ENCODE measurements around the gene ASPSCR1. TPM values are rescaled to one million over a fixed set of nuclear protein-coding genes. Genes with fewer than 3 reads are reported as not detected.

ASPSCR1 gene
- total RNA-seq, 2 experiments from 2014 or later = 34.4 to 35.1 TPM

DNA sequence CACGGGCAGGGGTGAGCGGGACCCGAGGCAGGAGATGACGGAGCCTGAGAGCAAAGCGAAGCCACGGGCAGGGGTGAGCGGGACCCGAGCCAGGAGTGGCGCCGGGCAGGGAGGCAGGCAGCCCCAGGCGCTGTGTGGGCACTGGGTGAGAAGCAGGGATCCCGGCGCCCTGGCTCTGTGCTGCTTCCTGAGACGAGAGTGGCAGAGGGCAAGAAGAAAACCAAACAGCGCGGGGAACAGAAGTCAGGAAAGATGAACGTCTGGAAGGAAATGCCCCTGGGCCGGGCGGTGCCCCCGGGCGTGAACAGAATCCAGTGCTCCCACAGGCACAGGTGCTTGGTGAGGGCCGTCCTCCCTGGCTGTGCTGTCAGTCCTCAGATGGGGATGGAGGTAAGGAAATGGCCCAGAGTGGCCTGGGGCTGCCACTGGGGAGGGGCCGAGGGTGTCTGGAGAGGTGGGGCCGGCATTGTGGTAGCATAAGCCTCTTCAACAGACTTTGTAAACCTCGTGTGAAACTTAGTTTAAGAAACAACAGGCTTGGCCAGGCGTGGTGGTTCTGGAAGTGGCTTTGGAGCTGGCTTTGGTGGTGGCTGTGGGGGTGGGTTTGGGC, 9.8 kb downstream of the ASPSCR1 start:
- Mint-ChIP-seq H3K36me3 (peaks cover 13% of the 10 kb centered on the region), H3K9me3 (no peaks in the 10 kb centered on the region), H3K4me1 (peaks cover 2% of the 10 kb centered on the region), H3K4me3 (no peak overlapping the region), H3K27ac (no peak overlapping the region), H3K27me3 (no peaks in the 10 kb centered on the region)
- ATAC-seq (ENCODE audit: low read depth) = no peak
- no peak for DNase-seq
- POLR2A ChIA-PET = no interaction called here

DNA sequence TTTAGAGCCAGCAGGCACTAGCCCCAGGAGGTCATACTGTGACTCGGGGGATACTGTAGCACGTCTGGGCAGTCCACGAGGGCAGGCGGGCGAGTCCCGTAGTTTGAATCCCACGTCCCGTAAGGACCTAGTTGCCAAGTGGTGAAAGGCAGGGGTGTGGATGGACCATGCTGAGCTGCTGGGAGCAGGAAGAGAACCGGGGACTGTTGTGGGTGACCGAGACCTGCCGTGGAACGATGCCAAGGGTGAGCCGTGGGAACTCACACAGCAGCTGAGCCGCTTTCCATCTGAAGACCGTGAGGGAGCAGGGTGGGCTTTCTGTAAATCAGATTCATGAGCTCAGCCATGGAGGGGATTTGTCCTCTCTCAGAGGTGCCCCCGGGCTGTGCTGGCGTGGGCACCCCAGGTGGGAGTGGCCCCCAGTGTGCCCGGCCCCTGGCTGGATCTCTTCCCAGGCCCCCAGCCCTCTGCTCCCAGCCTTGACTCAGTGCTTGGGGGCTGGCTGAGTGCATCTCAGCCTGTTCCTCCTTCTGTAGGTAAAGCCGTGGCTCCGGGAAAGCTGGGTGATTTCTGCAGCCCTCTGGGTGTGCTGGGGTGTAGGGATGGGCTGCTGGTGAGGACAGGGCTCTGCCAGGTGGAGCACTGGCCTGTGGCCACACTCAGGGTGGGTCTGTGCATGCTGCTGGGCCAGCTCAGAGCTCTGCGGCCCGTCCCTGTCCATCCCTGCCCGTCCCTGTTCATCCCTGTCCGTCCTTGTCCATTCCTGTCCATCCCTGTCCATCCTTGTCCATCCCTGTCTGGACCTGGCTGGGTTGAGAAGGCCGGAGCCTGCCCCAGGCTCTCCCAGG, 13.6 kb downstream of the ASPSCR1 start:
- no peak for ATAC-seq (ENCODE audit: low read depth)
- POLR2A ChIA-PET = no interaction called here
- H3K36me3 Mint-ChIP-seq = peaks cover 3% of the 10 kb centered on the region
- H3K27me3 Mint-ChIP-seq = no peaks in the 10 kb centered on the region
- H3K27ac Mint-ChIP-seq = no peak overlapping the region
- H3K9me3 Mint-ChIP-seq = no peaks in the 10 kb centered on the region
- H3K4me1 Mint-ChIP-seq = peaks cover 2% of the 10 kb centered on the region
- no peak for DNase-seq
- no peak overlapping the region for H3K4me3 Mint-ChIP-seq

DNA sequence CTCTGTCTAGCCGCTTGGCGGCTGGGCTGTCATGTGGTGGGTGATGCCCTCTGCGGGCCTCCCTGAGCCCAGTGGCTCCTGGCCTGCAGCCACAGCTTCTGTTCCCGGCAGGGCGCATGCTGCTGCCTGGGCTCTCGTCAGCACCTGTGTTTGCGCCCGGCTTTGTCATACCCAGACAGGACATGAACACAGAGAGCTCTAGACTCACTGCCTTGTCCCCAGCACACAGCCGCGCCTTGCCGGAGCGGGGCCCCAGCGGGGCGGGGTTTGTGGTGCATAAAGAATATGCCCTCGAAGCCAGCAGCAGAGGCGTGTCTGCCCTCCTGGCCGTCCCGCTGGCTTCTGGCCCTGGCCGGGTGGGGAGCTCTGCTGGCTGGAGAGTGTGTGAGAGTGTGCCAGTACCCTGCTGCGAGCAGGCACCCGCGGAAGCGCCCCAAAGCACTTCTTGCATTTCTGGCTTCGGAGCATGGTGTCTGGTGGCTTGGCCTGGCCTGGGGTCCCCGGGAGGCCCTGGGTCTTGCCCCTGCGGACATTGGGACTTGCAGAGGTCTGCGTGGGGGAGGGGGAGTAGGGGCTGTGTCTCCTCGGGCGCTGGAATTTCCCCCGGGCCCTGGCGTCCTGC, 14.4 kb downstream of the ASPSCR1 start:
- no peak overlapping the region for H3K4me3 Mint-ChIP-seq
- ATAC-seq (ENCODE audit: low read depth) (no peak), DNase-seq (no peak)
- H3K9me3 Mint-ChIP-seq = no peaks in the 10 kb centered on the region
- no peak overlapping the region for H3K27ac Mint-ChIP-seq
- POLR2A ChIA-PET = no interaction called here
- H3K27me3 Mint-ChIP-seq = no peaks in the 10 kb centered on the region
- no peaks in the 10 kb centered on the region for H3K36me3 Mint-ChIP-seq
- no peaks in the 10 kb centered on the region for H3K4me1 Mint-ChIP-seq

DNA sequence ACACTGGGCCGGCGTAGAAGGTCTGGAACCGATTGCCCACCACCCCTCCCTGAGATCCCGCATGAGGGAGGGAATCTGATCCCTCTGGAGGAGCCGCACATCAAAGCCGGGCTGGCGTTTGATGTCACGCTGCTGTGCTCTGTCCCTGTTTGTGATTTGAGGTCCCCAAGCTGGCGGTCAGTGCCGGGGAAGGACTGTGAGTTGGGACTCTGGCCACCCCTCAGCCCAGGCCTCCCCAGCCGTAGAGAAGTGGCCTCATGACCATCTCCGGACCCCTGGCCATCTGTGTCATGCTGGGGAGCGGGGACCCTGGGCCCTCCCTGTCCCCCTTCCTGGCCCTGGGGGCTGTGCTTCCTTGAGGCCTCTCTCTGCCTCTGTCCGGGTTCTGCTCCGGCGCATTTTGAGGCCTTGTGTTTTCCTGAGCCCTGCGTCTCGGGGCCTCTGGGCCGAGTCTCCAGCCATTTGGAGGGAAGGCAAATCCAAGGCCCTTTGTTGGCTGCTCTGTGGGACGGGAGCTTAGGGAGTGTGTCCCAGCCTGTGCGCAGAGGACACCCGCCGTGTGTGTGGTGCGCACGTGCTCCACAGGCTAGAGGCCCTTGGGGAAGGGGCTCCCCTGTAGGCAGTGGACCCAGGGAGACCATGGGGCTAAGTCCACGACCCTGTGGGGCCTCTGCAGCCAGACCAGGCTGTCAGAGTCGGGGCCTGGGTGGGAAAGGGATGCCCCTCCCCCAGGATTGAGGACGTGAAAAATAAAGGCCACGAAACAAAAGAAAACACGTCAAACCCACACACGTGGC, 15.1 kb downstream of the ASPSCR1 start:
- Mint-ChIP-seq H3K36me3 (no peaks in the 10 kb centered on the region), H3K4me1 (no peaks in the 10 kb centered on the region), H3K4me3 (no peak overlapping the region), H3K27ac (no peak overlapping the region), H3K9me3 (no peaks in the 10 kb centered on the region), H3K27me3 (no peaks in the 10 kb centered on the region)
- ATAC-seq (ENCODE audit: low read depth) = no peak
- no peak for DNase-seq
- POLR2A ChIA-PET = no interaction called here

DNA sequence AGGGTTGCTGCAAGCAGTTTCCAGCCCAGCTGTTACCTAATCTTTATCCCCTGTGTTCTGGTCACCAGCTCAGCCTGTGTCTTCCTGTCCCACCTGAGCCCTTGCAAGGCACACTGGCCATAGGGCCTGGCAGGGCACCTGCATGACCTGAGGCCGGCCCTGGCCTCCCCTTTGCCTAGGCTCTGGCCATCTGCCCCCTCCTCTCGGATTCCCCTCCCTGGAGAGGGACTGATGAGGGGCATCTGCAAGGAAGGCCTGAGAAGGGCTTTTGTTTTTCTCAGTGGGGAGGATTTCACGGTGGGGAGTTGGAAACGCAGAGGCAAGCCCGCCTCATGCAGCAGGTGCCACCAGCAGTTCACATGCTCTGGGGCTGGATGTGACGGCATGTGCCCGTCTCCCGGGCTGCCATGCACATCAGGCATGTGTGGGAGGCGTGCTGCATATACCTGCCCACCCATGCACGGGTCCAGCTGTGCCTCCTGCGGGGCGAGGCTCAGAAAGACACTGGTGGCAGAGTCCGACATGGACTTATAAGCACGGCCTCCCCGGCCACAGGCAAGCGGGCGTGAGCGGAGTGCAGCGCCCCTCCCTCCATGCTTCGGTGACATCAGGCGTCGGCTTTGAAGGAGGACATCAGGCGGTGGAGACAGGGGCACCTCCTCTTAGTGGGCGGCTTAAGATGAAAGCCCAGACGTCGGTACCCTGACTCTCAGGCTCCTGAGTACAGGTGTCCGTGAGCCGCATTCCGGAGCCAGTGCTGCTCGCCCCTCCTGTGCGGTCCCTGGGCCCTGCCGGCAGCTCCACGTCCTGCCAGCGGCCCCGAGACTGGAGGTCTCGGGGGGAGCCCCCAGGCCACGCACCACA, 16.5 kb downstream of the ASPSCR1 start:
- no peak overlapping the region for H3K27ac Mint-ChIP-seq
- no peaks in the 10 kb centered on the region for H3K27me3 Mint-ChIP-seq
- POLR2A ChIA-PET = no interaction called here
- H3K4me3 Mint-ChIP-seq = no peak overlapping the region
- no peaks in the 10 kb centered on the region for H3K36me3 Mint-ChIP-seq
- no peaks in the 10 kb centered on the region for H3K4me1 Mint-ChIP-seq
- ATAC-seq (ENCODE audit: low read depth) (no peak), DNase-seq (no peak)
- no peaks in the 10 kb centered on the region for H3K9me3 Mint-ChIP-seq

DNA sequence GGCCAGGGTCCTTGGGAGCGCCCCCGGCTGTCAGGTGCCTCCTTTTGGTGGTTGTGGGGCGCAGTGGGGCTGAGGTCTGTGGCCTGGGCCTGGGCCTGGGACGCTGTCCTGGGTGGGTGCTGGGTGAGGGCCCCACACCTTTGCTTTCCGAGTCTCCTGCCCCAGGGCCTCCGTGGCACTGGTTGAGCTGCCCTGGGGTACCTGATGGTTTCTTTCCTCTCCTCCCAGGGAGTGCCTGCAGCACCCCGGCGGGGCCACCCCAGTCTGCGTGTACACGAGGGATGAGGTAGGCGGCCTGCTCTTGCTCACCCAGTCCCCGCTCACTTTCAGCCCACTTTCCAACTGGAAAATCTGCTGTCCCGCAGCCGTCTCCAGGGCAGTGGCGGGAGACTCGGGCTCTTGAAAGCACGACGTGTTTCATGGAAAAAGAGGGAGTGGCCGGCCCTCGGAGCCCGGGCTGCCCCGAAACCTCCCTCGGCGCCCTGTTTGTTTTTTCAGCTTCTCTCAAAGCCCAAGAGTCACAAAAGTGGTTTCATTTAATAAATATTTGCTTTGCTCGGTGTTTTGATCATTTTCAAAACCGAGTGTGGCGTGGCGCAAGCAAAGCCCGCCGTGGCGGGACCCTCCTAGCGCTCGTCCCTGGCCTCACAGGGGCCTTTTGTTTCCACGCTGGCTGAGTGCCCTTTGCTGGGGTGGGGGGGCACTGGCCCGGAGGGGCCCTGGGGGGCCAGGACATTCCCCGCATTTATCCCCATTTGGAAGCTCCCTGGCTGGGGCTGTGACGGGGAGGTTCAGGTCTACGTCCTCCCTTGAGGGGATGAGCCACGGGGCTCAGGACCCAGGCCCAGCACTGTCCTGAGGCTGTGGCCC, 17.4 kb downstream of the ASPSCR1 start:
- DNase-seq (no peak), ATAC-seq (ENCODE audit: low read depth) (no peak)
- Mint-ChIP-seq H3K4me1 (no peaks in the 10 kb centered on the region), H3K36me3 (no peaks in the 10 kb centered on the region), H3K27me3 (no peaks in the 10 kb centered on the region), H3K9me3 (no peaks in the 10 kb centered on the region), H3K27ac (no peak overlapping the region), H3K4me3 (no peak overlapping the region)
- POLR2A ChIA-PET = no interaction called here

DNA sequence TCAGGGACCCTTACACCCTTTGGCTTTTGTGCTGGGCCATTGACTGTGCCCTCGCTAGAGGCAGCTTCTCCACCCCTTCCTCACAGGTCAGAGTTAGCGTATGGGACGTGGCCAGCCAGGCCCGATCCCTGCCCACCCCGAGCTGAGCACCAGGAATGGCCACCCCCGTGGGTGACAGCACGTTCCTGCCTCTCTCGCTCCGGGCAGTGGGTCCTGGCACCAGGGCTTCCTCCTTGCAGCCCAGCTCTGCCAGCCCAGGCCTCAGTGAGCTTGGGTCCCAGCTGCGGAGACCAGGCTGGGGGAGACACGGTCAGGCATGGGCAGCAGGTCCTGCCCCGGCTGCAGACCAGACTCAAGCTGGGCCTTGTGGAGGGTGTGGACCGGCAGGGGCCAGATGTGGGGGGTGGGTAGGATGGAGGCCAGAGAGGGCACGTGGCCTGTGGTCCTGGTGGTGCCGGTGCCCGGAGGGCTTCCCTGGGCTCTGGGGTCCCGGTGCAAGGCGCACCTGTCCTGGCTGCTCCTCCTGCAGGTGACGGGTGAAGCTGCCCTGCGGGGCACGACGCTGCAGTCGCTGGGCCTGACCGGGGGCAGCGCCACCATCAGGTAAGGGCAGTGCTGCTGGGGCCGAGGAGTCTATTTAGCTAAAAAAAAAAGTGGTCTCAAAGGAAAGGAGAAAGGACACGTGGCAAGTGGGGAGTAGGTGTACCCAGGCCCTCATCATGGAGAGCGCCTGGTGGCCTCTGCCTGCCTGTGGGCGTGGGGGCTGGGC, 18.2 kb downstream of the ASPSCR1 start:
- Mint-ChIP-seq H3K27ac (no peak overlapping the region), H3K9me3 (no peaks in the 10 kb centered on the region), H3K4me1 (no peaks in the 10 kb centered on the region), H3K36me3 (no peaks in the 10 kb centered on the region), H3K27me3 (no peaks in the 10 kb centered on the region), H3K4me3 (no peak overlapping the region)
- no peak for ATAC-seq (ENCODE audit: low read depth)
- POLR2A ChIA-PET = interaction anchor here (0.6 kb wide), 1 partner anchor 36 kb away, joined by 3 read pairs; no protein-coding TSS in a partner anchor
- no peak for DNase-seq

DNA sequence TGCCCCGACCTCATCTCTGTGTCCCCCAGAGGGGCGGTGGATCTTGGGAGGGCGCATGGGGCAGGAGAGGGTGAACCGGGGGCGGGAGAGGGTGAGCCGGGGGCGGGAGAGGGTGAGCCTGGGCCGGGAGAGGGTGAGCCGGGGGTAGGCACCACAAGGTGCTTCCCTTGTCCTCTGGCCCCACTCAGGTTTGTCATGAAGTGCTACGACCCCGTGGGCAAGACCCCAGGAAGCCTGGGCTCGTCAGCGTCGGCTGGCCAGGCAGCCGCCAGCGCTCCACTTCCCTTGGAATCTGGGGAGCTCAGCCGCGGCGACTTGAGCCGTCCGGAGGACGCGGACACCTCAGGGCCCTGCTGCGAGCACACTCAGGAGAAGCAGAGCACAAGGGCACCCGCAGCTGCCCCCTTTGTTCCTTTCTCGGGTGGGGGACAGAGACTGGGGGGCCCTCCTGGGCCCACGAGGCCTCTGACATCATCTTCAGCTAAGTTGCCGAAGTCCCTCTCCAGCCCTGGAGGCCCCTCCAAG, 18.9 kb downstream of the ASPSCR1 start:
- Mint-ChIP-seq H3K4me1 (no peaks in the 10 kb centered on the region), H3K27ac (no peak overlapping the region), H3K27me3 (no peaks in the 10 kb centered on the region), H3K9me3 (no peaks in the 10 kb centered on the region), H3K4me3 (no peak overlapping the region), H3K36me3 (no peaks in the 10 kb centered on the region)
- POLR2A ChIA-PET = interaction anchor here (1.0 to 1.2 kb wide), 2 partner anchors 26 to 34 kb away, joined by 3 to 6 read pairs; partner anchors contain the start of gene CENPX
- ATAC-seq (ENCODE audit: low read depth) (no peak), DNase-seq (no peak)

DNA sequence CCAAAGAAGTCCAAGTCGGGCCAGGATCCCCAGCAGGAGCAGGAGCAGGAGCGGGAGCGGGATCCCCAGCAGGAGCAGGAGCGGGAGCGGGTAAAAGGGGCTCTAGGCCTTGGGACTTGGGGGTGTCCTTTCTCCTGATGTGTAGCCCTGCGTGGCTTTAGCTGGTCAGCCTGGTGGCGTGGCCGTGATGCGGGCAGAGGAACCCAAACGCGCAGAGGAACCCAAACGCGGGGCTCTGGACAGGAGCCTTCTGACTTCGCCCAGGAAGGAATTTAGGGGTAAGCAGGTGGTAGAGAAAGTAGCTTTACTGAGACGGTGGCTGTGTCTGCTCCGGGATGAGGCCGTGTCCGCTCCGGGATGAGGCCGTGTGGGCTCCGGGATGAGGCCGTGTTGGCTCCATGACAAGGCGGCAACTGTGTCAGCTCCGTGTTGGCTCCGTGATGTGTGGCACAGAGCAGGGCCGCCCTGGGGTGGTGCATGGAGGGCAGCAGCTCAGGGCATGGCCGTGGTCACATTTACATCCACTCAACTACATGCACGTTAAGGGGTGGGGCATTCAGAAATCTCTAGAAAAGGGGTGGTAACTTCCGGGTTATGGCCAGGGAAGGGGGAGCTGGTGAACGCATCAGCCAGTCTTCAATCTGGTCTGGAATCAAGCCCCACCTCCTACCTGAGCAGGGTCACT, 19.5 kb downstream of the ASPSCR1 start:
- ATAC-seq (ENCODE audit: low read depth) = no peak
- no peak for DNase-seq
- POLR2A ChIA-PET = interaction anchor here (0.6 to 1.2 kb wide), 3 partner anchors 25 to 55 kb away, joined by 3 to 6 read pairs (median 3); partner anchors contain the start of gene CENPX

DNA sequence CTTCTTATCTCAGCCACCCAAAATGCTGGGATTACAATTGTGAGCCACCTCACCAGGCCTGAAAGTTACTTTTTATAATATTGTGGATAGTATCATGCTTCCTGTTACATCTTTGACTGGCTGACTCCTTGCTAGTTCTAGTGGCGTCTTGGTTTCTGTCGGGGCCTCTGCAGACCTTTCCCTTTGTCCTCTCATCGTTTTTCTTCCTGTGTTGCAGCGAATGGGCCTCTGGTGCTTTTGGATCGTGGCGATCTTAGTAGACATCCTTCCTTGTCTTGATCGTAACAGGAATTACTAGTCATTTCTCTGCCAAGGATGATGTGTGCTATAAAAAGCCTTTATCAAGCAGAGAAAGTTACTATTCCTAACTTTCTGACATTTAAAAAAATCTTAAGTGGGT, 20.8 kb downstream of the ASPSCR1 start:
- H3K9me3 Mint-ChIP-seq = no peaks in the 10 kb centered on the region
- H3K27me3 Mint-ChIP-seq = no peaks in the 10 kb centered on the region
- ATAC-seq (ENCODE audit: low read depth) (no peak), DNase-seq (no peak)
- POLR2A ChIA-PET = no interaction called here
- H3K27ac Mint-ChIP-seq = no peak overlapping the region
- no peak overlapping the region for H3K4me3 Mint-ChIP-seq
- no peaks in the 10 kb centered on the region for H3K36me3 Mint-ChIP-seq
- no peaks in the 10 kb centered on the region for H3K4me1 Mint-ChIP-seq

More for the DNA sequence above, 19.5 kb downstream of the ASPSCR1 start:
- H3K27me3 Mint-ChIP-seq = no peaks in the 10 kb centered on the region
- no peak overlapping the region for H3K4me3 Mint-ChIP-seq
- H3K9me3 Mint-ChIP-seq = no peaks in the 10 kb centered on the region
- no peaks in the 10 kb centered on the region for H3K36me3 Mint-ChIP-seq
- no peaks in the 10 kb centered on the region for H3K4me1 Mint-ChIP-seq
- no peak overlapping the region for H3K27ac Mint-ChIP-seq
